Measurements from ENCODE around the gene SPANXD. TPM values are rescaled to one million over a fixed set of nuclear protein-coding genes. Genes with fewer than 3 reads are reported as not detected.

The SPANXD gene
- total and polyA plus RNA-seq, 4 donors: not detected

DNA sequence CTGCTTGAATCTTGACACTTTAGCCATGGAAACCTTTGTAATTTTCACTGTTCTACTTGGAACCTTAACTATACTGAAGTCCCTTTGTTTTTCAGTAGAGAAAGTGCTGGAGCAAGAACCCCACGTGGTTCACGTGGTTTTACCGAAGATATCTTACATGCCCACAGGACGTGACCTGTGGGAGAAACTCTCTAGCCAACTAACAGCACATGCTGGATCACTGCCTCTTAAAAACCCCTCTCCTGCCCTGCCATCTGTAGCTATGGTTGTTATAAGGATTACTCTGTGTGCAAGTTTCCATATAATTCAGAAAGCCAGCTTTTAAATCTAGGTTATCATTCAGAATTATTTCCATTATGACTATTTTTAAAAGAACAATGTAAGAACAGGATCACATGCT is 30.2 kb downstream of the SPANXD start:
- H3K9me3 ChIP-seq (ENCODE audit: control insufficient read depth, insufficient read depth, low read length): no peaks in the 10 kb centered on the region
- WGBS (ENCODE audit: insufficient coverage): 67% methylated on average over 3 of the region's 4 CpGs
- H3K27ac ChIP-seq (ENCODE audit: low read depth, low read length): no peak overlapping the region
- H3K27me3 ChIP-seq (ENCODE audit: control insufficient read depth, insufficient read depth, low read length): no peaks in the 10 kb centered on the region
- H3K36me3 ChIP-seq (ENCODE audit: control insufficient read depth, insufficient read depth, low read length): no peaks in the 10 kb centered on the region
- no peaks in the 10 kb centered on the region for H3K4me1 ChIP-seq (ENCODE audit: control insufficient read depth, insufficient read depth, low read length)
- DNase-seq (ENCODE audit: low read depth in 4 of 6, low spot score in 6 of 6): no peak
- no peak overlapping the region for H3K4me3 ChIP-seq (ENCODE audit: low read depth, low read length)

DNA sequence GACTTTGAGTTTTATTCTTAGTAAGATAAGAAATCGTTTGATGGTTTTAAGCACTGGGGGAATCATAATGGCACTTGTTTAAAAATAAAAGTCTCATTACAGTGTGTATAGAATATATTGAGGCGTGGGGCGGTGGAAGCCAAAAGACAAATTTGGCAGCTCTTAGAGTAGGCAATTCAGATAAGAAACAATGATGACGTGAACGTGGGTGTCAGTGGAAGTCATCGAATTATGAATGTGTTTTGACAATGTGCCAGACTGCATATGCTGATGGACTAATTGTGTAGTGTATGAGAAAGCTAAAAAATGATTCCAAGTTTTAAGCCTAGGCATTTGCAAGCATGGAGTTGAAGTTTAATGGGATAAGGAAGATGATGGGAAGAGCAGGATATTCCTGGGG is 35.8 kb downstream of the SPANXD start:
- Histone ChIP-seq H3K4me3 (ENCODE audit: low read depth, low read length) (no peak overlapping the region), H3K27ac (ENCODE audit: low read depth, low read length) (no peak overlapping the region), H3K9me3 (ENCODE audit: control insufficient read depth, insufficient read depth, low read length) (no peaks in the 10 kb centered on the region), H3K36me3 (ENCODE audit: control insufficient read depth, insufficient read depth, low read length) (no peaks in the 10 kb centered on the region), H3K4me1 (ENCODE audit: control insufficient read depth, insufficient read depth, low read length) (no peaks in the 10 kb centered on the region), H3K27me3 (ENCODE audit: control insufficient read depth, insufficient read depth, low read length) (no peaks in the 10 kb centered on the region)
- peak in 1 of 6 donors; percentile 4 for DNase-seq (ENCODE audit: low read depth in 4 of 6, low spot score in 6 of 6)
- WGBS (ENCODE audit: insufficient coverage): 65% methylated on average over 5 of the region's 6 CpGs

DNA sequence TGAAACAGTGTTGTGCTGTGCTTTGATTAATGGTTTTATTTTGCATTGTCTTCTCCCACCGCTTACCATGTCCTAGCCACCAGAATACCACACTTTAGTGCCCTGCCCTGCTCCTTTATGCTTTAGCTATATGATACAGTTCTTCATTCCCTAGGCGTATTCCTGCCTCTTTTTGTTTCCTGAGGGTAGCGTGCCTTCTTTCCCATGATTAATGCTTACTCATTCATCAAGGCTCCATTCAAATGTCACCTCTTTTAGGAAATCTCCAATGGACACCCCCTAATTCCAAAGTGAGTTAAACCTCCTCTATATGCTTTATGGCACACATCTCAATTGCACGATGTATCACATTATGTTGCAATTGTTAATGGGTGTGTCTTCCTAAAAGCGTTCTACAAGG is 46.3 kb downstream of the SPANXD start:
- Histone ChIP-seq H3K4me3 (ENCODE audit: low read depth, low read length) (no peak overlapping the region), H3K9me3 (ENCODE audit: control insufficient read depth, insufficient read depth, low read length) (no peaks in the 10 kb centered on the region), H3K27ac (ENCODE audit: low read depth, low read length) (no peak overlapping the region), H3K4me1 (ENCODE audit: control insufficient read depth, insufficient read depth, low read length) (no peaks in the 10 kb centered on the region), H3K36me3 (ENCODE audit: control insufficient read depth, insufficient read depth, low read length) (no peaks in the 10 kb centered on the region), H3K27me3 (ENCODE audit: control insufficient read depth, insufficient read depth, low read length) (no peaks in the 10 kb centered on the region)
- WGBS (ENCODE audit: insufficient coverage): 64% methylated on average over 3 of the region's 5 CpGs
- no peak for DNase-seq (ENCODE audit: low read depth in 4 of 6, low spot score in 6 of 6)

Other genes starting within 250 kb of the SPANXD start
- not detected for gene SPANXA1, start 114.0 kb downstream of the SPANXD start, total RNA-seq
- gene SPANXA1, start 114.0 kb downstream of the SPANXD start, polyA plus RNA-seq (ENCODE audit: insufficient read length in 2 of 2): not detected
- gene SPANXA2, start 109.0 kb downstream of the SPANXD start, total RNA-seq: not detected
- not detected for gene SPANXA2, start 109.0 kb downstream of the SPANXD start, polyA plus RNA-seq (ENCODE audit: insufficient read length in 2 of 2)
- gene MAGEC3, start 139.6 kb upstream of the SPANXD start, total RNA-seq: under 1 TPM in 1 of 2 donors, not detected in 1; 0.20 TPM
- gene MAGEC3, start 139.6 kb upstream of the SPANXD start, polyA plus RNA-seq (ENCODE audit: insufficient read length in 2 of 2): 1 to 10 TPM in 1 of 2 donors, not detected in 1; 2.5 TPM
- gene MAGEC1, start 205.2 kb upstream of the SPANXD start, total RNA-seq: not detected
- not detected for gene MAGEC1, start 205.2 kb upstream of the SPANXD start, polyA plus RNA-seq (ENCODE audit: insufficient read length in 2 of 2)

Data from spinal cord (tissue), 10 donors.